OCI-M1 (cell line): ENCODE measurements around the gene JAKMIP1.

Experiments used
- DNase-seq: peaks from one replicate; lab custom pipeline; 2025; lab: John Stamatoyannopoulos, UW

Gene JAKMIP1

DNA sequence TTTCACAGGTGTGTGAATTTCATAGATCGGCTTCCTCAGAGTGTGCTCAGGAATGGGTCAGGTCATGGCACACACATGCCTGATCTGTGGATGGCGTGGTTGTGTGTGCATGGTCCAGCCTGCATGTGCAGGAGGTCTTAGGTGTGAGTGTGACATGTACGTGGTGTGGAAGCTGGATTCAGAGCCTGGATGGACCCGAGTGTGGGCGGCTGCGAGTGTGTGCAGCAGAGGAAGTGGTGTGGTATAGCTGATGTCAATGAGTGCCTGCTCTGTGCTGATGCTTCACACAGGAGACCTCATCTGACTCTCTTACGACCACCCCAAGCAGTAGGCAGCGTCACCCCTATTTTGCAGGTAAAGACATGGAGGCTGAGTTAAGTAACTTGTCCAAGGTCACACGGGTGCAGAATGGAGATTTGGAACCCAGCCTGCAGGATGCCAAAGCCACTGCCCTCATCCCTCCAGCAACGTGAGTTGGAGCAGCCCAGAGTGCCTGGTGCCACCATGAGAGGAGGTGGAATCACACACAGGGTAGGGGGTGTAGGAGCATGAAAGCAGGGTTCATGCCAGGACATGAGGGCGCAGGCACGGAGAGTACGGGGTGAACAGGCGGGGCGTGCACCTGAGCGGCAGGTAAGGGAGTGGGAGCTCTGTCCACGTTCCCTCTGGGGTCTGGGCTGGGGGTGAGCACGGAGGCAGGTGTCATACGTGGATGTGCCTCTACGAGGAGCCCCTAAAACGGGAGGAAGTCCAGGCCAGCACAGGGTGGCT, 157.9 kb downstream of the JAKMIP1 start:
- no peak for DNase-seq

- no peak for DNase-seq
These were observed 158.5 kb downstream of the JAKMIP1 start for GRCh38 chr4:6041800-6042199.

- no peak for DNase-seq
These were observed 161.6 kb downstream of the JAKMIP1 start for GRCh38 chr4:6038711-6039110.

DNA sequence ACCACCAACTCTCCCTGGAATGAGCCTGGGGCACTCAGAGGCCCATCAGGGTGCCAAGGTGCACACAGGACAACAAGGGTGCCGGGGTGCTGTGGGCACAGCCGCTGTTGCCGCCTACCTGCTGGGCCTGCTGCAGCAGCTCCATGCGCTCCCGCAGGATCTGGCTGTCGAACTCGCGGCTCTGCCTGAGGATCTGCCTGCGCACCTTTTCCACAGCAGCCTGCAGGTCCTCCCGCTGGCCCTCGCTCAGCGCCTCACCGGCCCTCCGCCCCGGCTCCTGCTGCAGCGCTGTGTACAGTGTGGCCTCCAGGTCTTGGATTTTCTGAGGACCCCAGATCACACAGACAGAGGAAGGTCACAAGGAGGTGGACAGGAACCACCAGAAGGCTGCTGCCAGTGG, 164.6 kb downstream of the JAKMIP1 start:
- no peak for DNase-seq

- no peak for DNase-seq
These were observed 167.0 kb downstream of the JAKMIP1 start for GRCh38 chr4:6033381-6033780.

DNA sequence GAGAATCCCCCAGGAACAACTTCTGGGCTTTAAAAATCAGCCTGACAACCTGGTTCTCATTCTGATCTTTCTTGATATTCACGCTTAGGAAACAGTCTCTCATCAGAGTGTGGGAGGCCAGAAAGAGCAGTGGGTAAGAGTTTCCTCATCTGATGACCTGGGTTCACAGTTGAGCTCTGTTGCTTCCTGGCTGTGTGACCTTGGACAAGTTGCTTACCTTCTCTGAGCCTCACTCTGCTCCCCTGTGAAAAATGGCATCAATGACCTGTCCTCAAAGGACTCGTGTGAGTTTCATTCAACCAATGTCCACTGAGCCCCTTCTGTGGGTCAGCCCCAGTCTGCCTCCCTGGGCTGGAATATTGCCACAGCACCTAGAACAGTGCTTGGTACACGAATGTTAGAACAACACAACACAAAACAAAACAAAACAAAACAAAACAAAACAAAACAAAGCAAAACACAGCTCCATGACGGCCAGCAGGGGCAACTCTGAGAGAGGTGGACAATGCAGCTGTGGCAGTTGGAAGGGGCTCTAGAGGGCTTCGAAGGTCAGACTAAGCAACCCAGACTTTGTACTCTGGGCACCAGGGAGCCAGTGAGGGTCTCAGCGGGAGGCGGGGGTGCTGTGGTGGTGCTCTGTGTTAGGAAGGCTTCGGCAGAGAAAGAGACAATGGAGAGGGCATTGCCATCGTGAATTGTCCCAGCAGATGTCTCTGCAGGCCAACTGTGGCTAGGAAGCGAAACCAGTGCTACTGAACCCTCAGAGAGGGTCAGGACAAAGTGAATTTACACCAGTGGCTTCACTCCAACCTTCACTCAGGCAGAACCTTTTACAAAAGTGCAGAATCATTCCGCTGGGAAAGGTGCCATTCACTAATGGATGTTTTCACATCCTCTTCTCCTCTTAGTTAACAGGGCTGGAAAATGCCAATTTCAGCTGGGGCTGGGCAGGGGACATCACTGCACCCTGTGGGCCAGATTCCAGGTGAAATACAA, 167.8 kb downstream of the JAKMIP1 start:
- DNase-seq = peak; percentile 5

DNA sequence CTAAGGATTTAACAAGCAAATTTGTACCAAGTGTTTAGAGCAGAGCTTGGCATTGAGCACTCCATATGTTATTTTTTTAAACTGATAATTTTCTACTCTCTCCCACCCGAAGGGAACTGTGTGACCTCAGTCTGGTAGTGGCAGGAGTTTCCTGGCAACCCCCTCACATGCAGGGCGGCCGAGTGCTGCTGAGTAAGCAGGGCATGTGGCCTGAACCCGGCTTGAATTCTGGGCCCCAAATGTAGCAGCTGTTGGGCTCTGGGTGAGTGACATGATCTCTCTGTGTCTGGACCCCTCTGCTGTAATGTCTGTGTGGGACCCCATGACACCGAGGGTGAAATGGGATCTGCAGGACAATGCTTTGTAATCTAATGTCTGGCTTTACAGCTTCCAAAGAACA, 168.5 kb downstream of the JAKMIP1 start:
- no peak for DNase-seq

- DNase-seq = no peak
These were observed 169.7 kb downstream of the JAKMIP1 start for GRCh38 chr4:6030679-6031078.

- DNase-seq = no peak
These were observed 171.1 kb downstream of the JAKMIP1 start for GRCh38 chr4:6029254-6029653.

DNA sequence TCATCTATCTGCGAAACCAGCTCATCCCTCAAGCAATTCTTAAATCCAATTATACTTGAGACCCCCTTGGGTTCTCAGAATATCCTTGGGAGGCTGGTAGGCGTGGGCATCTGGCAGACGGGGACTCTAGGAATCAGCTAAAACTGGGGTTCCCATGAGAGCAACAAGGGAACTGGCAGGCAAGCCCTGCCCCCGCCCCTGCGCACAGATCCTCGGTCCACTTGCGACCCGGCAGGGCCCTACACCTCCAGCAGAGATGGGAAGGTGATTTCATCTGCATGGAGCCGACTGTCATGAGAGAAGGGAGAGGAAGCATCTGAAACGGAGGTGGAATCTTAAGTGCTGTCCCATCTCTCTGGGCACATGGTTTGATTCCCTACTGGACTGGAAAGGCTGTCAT, 172.2 kb downstream of the JAKMIP1 start:
- DNase-seq = no peak

DNA sequence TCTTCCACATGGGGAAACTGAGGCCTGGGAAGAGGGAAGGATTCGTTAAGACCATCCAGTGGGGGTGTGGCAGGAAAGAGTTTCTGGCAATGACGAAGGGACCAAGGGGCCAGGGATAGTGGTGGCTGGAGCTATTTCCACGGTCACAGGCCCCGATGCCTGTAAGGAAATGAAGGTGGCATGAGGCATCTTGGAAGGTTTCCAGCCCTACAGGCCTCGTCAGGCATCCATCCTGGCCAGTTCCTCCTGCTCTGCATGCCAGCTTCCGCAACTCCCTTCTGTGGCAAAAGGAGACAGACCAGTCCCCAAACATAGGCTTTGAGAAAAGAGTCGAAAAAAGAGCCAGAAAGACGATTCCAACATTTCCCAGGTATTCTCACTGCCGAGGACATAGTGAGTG, 173.0 kb downstream of the JAKMIP1 start:
- DNase-seq = no peak

- DNase-seq = no peak
These were observed 175.9 kb downstream of the JAKMIP1 start for GRCh38 chr4:6024313-6024960.

- no peak for DNase-seq
These were observed 176.6 kb downstream of the JAKMIP1 start for GRCh38 chr4:6023731-6024130.

DNA sequence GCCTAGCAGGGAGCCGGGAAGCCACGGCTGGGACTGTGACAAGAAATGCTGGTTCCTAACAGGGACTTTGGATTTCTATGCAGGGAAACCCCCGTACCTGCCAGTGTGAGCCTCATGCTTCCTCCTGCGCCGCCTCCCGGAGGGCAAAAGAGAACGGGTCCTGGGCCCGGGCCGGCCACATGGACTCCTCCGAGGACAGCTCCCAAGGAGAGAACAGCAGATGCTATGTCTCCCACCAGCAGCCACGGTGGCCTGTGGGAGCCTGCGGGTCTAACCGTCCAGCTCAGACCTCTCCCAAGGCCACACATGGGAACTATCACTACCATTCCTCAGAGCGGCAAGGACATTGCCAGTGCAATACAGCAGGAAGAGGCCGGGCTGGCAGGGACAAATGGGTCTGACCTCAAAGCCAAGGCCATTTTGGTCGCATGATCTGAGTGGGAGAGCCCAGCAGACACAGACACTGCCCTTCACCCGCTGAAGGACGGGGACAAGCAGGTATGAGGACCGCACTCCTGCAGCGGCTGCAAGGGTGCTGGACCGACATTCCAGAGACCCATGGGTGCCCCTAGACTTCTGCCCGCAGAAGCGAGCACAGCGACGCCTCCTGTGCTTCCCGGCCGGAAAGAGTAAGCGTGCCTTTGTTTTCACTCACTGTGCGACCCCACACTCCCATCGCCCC, 177.6 kb downstream of the JAKMIP1 start:
- no peak for DNase-seq

DNA sequence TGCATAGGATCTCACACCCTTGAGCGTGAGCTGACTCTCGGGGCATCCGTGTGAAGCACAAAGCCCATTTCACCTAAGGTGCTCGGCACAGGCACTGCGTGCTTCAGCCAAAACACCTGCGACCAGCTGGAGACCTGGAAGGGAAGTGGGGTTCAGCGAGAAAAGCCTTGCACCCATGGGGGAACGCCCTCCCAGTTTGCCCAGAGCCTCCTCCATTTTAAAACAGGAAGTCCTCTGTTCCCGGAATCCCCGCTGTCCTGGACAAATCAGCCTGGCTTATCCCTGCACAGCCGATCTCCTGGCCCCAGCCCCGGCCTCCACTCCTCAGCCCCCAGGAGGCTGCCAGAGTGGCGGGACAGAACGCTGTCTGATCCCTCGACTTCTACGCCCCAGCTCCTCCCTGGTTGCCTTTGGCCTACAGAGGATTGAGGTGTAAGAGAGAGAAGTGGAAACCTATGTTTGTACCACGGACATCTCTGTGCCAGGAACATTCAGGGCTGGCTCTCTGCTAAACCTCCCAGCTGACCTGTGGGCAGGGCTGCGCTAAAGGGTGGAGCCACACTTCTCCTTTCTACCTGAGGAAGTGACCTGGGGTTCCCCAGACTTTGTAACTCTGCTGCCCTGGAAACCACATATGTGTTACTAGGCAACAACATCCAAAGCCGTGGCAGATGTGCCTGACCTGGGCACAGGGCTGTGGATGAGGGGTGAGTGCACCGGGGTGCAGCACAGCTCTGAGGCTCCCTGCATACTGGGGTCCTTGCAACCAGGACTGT, 178.3 kb downstream of the JAKMIP1 start:
- no peak for DNase-seq

GRCh38 chr4:6020613-6021012, 179.7 kb downstream of the JAKMIP1 start:
- no peak for DNase-seq

DNA sequence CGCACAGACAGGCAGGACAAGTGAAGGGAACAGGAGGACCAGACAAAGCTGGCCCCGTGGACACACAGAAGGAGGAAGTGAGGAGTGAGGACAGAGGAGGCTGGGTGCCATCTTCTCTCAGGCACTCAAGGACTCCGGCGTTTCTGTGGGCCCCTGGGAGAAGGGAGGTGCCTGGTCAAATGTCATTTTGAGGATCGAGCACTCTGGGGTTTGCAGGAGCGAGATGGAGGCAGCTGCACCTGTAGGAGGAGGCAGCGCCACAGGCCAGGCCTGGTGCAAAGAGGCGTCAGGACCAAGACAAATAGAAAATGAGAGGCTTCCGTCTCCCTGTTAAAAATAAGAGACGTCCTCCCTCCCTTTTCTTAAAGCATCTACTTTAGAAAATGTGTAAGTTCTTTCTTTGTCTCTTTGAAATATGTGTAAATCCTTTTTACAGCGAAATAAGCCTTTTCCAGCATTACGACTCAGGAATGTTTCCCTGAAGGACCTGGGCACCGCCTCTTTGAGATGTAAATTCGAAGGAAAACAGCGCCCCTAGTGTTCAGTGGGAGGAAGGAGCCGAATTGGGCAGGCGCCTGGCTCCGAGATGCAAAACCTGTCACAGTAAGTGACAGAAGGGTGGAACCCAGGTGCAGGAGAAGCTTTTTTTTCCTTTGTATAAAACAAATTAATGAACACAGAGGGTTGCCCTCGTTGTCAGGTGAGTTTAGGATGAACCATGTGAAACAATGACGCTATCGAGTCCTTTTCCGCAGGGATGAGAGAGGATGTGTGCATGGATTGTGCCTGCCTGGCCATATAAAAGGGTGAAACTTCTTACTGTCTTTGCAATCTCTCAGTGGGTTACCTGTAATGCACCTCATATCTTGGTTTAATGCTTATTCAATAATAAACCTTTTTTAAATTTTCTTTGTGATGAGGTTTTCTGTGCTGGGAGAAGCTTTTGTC, 180.8 kb downstream of the JAKMIP1 start:
- DNase-seq = peak; percentile 48

GRCh38 chr4:6018331-6018730, 182.0 kb downstream of the JAKMIP1 start, which contains the start of gene C4orf50:
Gene C4orf50, minus strand, starts transcription at chr4:6018431.
- no peak for DNase-seq

DNA sequence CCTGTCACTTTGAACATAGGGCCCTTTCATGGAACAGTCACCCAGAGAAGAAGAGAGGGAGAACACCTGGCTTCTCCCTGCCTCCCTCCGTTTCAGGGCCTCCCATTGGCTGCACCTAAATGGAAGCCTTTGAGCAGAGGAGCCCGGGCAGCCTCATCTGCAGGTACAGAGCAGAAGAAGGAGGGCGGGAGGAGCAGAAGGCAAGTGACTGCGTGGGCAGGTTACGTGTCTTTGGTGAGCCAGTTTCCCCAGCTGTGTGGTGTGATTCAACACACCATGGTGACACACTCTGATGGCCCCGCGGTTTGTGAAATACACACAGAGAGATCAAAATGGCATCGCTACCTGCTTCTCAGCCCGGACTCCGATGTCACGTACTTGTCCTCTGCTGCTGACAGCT, 182.5 kb downstream of the JAKMIP1 start:
- DNase-seq = no peak

DNA sequence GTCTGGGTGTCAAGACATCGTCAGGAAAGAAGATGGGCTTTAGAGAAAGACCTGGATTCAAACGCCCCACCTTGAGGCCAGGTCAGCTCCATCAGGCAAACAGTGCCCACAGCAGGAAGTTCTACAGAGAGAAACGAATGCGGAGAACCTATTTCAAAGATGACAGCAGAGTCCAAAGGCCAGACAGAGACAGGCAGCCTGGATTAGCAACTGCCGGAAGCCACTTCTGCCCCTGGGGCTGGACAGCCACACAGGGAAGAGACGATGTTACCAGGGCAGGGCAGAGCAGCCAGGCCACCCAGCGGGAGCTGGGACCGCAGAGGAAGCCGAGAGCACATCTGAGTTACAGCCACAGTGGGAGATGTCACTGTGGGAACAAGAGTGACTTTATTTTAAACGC, 183.3 kb downstream of the JAKMIP1 start:
- no peak for DNase-seq
